ENCODE measurements around the gene PDE3A.
"Not testable (repeated sequence)": the region's sequence is repeated elsewhere in the genome, so short reads cannot be mapped to it uniquely, and the experiment has no call there.

PDE3A gene

GRCh38 chr12:20551742-20552442 is 183.6 kb downstream of the PDE3A start:
- DNase-seq (ENCODE audit: low spot score): not testable (repeated sequence)

- not testable (repeated sequence) for DNase-seq (ENCODE audit: low spot score)
Measured at GRCh38 chr12:20552586-20552985, 184.2 kb downstream of the PDE3A start.

- no peak for DNase-seq (ENCODE audit: low spot score)
Measured at GRCh38 chr12:20555015-20555414, 186.7 kb downstream of the PDE3A start.

GRCh38 chr12:20555771-20556170 is 187.4 kb downstream of the PDE3A start:
- DNase-seq (ENCODE audit: low spot score): no peak

- no peak for DNase-seq (ENCODE audit: low spot score)
Measured at GRCh38 chr12:20557096-20557495, 188.8 kb downstream of the PDE3A start.

- DNase-seq (ENCODE audit: low spot score): no peak
Measured at GRCh38 chr12:20560935-20561334, 192.6 kb downstream of the PDE3A start.

- no peak for DNase-seq (ENCODE audit: low spot score)
Measured at GRCh38 chr12:20561871-20562270, 193.5 kb downstream of the PDE3A start.

GRCh38 chr12:20567413-20567812 is 199.1 kb downstream of the PDE3A start:
- no peak for DNase-seq (ENCODE audit: low spot score)

GRCh38 chr12:20572451-20572850 is 204.1 kb downstream of the PDE3A start:
- DNase-seq (ENCODE audit: low spot score): no peak

- no peak for DNase-seq (ENCODE audit: low spot score)
Measured at GRCh38 chr12:20576528-20576927, 208.2 kb downstream of the PDE3A start.

- no peak for DNase-seq (ENCODE audit: low spot score)
Measured at GRCh38 chr12:20577054-20577453, 208.7 kb downstream of the PDE3A start.

GRCh38 chr12:20578142-20578541 is 209.8 kb downstream of the PDE3A start:
- DNase-seq (ENCODE audit: low spot score): no peak

- DNase-seq (ENCODE audit: low spot score): no peak
Measured at GRCh38 chr12:20585055-20585625, 216.8 kb downstream of the PDE3A start.

GRCh38 chr12:20585913-20586312 is 217.6 kb downstream of the PDE3A start:
- DNase-seq (ENCODE audit: low spot score): no peak

- DNase-seq (ENCODE audit: low spot score): no peak
Measured at GRCh38 chr12:20588042-20588441, 219.7 kb downstream of the PDE3A start.

GRCh38 chr12:20590570-20590969 is 222.2 kb downstream of the PDE3A start:
- DNase-seq (ENCODE audit: low spot score): no peak

- no peak for DNase-seq (ENCODE audit: low spot score)
Measured at GRCh38 chr12:20592556-20592955, 224.2 kb downstream of the PDE3A start.

GRCh38 chr12:20593611-20594010 is 225.3 kb downstream of the PDE3A start:
- no peak for DNase-seq (ENCODE audit: low spot score)

GRCh38 chr12:20596061-20596460 is 227.7 kb downstream of the PDE3A start:
- DNase-seq (ENCODE audit: low spot score): no peak

GRCh38 chr12:20599757-20600156 is 231.4 kb downstream of the PDE3A start:
- DNase-seq (ENCODE audit: low spot score): no peak

- DNase-seq (ENCODE audit: low spot score): no peak
Measured at GRCh38 chr12:20601668-20602280, 233.4 kb downstream of the PDE3A start.

- no peak for DNase-seq (ENCODE audit: low spot score)
Measured at GRCh38 chr12:20602641-20603391, 234.5 kb downstream of the PDE3A start.
